ENCODE results near the gene PCSK6. TPM values are rescaled to one million over a fixed set of nuclear protein-coding genes. Genes with fewer than 3 reads are reported as not detected.

The PCSK6 gene
- total RNA-seq, 1 donor from 2014 or later: 1.3 TPM

DNA sequence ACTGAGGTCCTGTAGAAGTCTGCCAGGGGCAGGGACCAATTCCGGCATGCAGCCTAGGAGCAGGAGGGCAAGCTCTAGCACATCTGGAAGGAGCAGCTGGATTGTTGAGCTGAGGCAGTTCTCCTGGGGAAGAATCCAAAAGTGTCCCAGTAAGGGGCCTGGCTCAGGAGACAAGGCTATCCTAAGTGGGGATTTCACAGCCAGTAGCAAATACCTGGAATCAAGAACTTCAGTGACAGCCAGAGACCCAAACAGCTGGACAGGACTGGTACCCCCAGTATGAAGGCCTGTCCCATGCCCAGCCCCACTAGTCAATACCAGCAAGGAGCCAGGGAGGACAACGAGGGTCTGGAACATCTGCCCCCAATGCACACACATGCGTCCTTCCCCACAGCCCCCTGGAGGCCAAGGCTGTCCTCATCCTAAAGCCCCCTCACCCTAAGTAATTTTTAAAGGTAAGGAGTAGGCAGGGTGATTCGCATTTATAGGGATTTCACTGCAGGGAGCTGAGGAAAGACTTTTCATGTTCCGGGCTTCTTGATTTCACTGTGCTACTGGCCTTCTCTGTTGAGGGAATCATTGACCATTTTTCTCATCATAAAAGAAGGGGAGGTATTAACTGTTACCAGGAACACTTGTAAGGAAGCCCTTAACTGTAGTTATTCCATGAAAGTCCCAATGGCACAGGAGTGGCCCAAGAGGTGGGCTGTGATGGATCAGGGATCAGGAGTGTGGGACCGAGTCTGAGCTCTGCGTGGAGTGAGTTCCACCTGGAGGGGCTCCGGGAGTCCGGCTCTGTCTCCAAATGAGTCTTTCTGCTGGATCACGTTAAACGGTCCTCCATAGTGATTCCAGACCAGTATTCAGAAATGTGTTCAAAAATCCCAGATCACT, 235.1 kb downstream of the PCSK6 start:
- Mint-ChIP-seq H3K27ac (ENCODE audit: unreplicated experiment) (peak overlapping the region; percentile 12), H3K36me3 (ENCODE audit: low read depth, unreplicated experiment) (no peaks in the 10 kb centered on the region)
- no peaks in the 10 kb centered on the region for H3K36me3 ChIP-seq (ENCODE audit: insufficient read depth, low read length)

More for the DNA sequence above, 235.1 kb downstream of the PCSK6 start:
- Mint-ChIP-seq H3K27me3 (ENCODE audit: low read depth, unreplicated experiment) (peaks cover 12% of the 10 kb centered on the region), H3K4me1 (ENCODE audit: low read depth, unreplicated experiment) (peaks cover 18% of the 10 kb centered on the region), H3K9me3 (ENCODE audit: unreplicated experiment) (no peaks in the 10 kb centered on the region), H3K4me3 (ENCODE audit: unreplicated experiment) (no peak overlapping the region)
- TF ChIP-seq, protein P1, sequence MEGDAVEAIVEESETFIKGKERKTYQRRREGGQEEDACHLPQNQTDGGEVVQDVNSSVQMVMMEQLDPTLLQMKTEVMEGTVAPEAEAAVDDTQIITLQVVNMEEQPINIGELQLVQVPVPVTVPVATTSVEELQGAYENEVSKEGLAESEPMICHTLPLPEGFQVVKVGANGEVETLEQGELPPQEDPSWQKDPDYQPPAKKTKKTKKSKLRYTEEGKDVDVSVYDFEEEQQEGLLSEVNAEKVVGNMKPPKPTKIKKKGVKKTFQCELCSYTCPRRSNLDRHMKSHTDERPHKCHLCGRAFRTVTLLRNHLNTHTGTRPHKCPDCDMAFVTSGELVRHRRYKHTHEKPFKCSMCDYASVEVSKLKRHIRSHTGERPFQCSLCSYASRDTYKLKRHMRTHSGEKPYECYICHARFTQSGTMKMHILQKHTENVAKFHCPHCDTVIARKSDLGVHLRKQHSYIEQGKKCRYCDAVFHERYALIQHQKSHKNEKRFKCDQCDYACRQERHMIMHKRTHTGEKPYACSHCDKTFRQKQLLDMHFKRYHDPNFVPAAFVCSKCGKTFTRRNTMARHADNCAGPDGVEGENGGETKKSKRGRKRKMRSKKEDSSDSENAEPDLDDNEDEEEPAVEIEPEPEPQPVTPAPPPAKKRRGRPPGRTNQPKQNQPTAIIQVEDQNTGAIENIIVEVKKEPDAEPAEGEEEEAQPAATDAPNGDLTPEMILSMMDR (IDR thresholded peaks at IDR 0.05; ENCODE audit: insufficient read depth, low read depth, low read length): no peak
- TF ChIP-seq EZH2 (IDR thresholded peaks at IDR 0.05; ENCODE audit: insufficient read depth, low read length): no peak
- FAIRE-seq: no peak
- Histone ChIP-seq H4K20me1 (ENCODE audit: insufficient read depth, low read length) (peaks cover 15% of the 10 kb centered on the region), H2AFZ (ENCODE audit: low read depth, low read length) (no peak overlapping the region), H3K4me3 (ENCODE audit: insufficient read depth, low read depth, low read length) (no peak overlapping the region), H3K4me1 (ENCODE audit: insufficient read depth, low read length) (peaks cover 19% of the 10 kb centered on the region), H3K9ac (ENCODE audit: low read length) (no peak overlapping the region), H3K27ac (ENCODE audit: low read depth, low read length) (no peak overlapping the region), H3K79me2 (ENCODE audit: insufficient read depth, low read length) (peaks cover 17% of the 10 kb centered on the region), H3K27me3 (ENCODE audit: insufficient read depth, low read length) (no peaks in the 10 kb centered on the region), H3K9me3 (ENCODE audit: insufficient read depth, low read depth, low read length) (no peaks in the 10 kb centered on the region), H3K4me2 (ENCODE audit: low read length) (no peak overlapping the region)
- no peak for DNase-seq (ENCODE audit: low read depth)

Other genes starting within 250 kb of the PCSK6 start
- 42.2 and 48.0 TPM in 2 replicates for gene CHSY1, start 237.7 kb downstream of the PCSK6 start, total RNA-seq
- gene SELENOS, start 212.2 kb downstream of the PCSK6 start, total RNA-seq: 71.2 and 79.4 TPM in 2 replicates
- 65.9 and 79.5 TPM in 2 replicates for gene SNRPA1, start 194.5 kb downstream of the PCSK6 start, total RNA-seq
- 28.1 and 31.8 TPM in 2 replicates for gene TM2D3, start 162.7 kb upstream of the PCSK6 start, total RNA-seq
- 15.7 and 16.3 TPM in 2 replicates for gene TARS3, start 234.8 kb upstream of the PCSK6 start, total RNA-seq